Heart left ventricle (tissue), 13 donors: ENCODE measurements around the gene PRODH2.

Source experiments
- CTCF ChIP-seq, 12 donors: fragments of 200-600 bp; sonication (generic) in 4 of 12; IDR thresholded peaks; one replicate each; pipeline versions ENCODE4 v1.5.0 to v1.8.0; 2018 to 2022; ENCODE audit warnings: antibody characterized with exemption in 12 of 12, mild to moderate bottlenecking in 5 of 12
- POLR2A ChIP-seq, 2 donors: fragments of 450-650 bp; IDR thresholded peaks; one replicate each; pipeline ENCODE4 v1.6.1; 2017; ENCODE audit warnings: antibody characterized with exemption in 2 of 2, mild to moderate bottlenecking in 2 of 2, moderate library complexity in 2 of 2
- donor health status: ischemic (EF 13 %, LVEDD 7.1; RV severe dilation, severe dysfunction).
- donor health status: DM: no; HTN: yes; CAD: no.
- donor health status: DM: no; HTN: no; CAD: no.
- donor health status: ischemic (EF 25% LVEDD 6.9; RV normal size, moderate dysfunction).
- donor health status: ischemic (EF 25% LVEDD 5.7; RV mildly dilated, moderate dysfunction).
- donor health status: ischemic (EF 35%, LVEDD 5.7; RV mildly dilated, moderate dysfunction).
- donor health status: nonischemic (EF 11% LVEDD 7.7; RV severe dilation, severe dysfunction).
- donor health status: DM: yes; HTN: yes; CAD: no.
- donor health status: PGD.
- donor health status: ischemic (EF 29% LVEDD 5.4; RV normal size, mild dysfunction).
- donor health status: nonischemic (EF 23%, LVEDD 6.1; RV moderate dilation, normal function).

DNA sequence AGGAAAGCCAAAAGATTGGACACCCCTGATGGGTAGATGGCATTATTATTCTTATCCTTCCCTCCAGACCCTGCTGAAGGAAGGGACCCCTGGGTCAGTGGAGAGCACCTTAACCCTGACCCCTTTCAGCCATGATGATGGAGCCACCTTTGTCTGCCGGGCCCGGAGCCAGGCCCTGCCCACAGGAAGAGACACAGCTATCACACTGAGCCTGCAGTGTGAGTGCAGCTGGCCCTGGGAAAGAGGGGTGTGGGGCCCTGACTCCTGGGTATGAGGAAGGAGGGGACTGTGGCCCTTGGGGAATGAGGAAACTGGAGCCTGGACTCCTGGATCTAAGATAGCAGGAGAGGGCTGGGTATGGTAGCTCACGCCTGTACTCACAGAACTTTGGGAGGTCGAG is 46.8 kb upstream of the PRODH2 start:
- TF ChIP-seq POLR2A (IDR thresholded peaks at IDR 0.05), result no peak
- TF ChIP-seq CTCF (IDR thresholded peaks at IDR 0.05), result no peak
